NT2/D1 (cell line): ENCODE results near the gene CDH12.

Experiments used
- SUZ12 ChIP-seq: IDR thresholded peaks from 2 replicates; pipeline ENCODE4 v1.6.1; 2011; ENCODE audit not compliant: insufficient read length, insufficient read depth; ENCODE audit errors: extremely low read depth
- YY1 ChIP-seq: IDR thresholded peaks from 2 replicates; pipeline ENCODE4 v1.6.1; 2011; ENCODE audit not compliant: insufficient read length, insufficient read depth
- ZNF274 ChIP-seq: IDR thresholded peaks from 2 replicates; pipeline ENCODE4 v1.6.1; 2011; ENCODE audit warnings: mild to moderate bottlenecking, low read depth, low read length

- TF ChIP-seq SUZ12 (no peak), YY1 (no peak), ZNF274 (no peak)
These were observed 1035.3 kb downstream of the CDH12 start for GRCh38 chr5:21817668-21818369.
